ENCODE measurements around the gene IRF4.

DNA sequence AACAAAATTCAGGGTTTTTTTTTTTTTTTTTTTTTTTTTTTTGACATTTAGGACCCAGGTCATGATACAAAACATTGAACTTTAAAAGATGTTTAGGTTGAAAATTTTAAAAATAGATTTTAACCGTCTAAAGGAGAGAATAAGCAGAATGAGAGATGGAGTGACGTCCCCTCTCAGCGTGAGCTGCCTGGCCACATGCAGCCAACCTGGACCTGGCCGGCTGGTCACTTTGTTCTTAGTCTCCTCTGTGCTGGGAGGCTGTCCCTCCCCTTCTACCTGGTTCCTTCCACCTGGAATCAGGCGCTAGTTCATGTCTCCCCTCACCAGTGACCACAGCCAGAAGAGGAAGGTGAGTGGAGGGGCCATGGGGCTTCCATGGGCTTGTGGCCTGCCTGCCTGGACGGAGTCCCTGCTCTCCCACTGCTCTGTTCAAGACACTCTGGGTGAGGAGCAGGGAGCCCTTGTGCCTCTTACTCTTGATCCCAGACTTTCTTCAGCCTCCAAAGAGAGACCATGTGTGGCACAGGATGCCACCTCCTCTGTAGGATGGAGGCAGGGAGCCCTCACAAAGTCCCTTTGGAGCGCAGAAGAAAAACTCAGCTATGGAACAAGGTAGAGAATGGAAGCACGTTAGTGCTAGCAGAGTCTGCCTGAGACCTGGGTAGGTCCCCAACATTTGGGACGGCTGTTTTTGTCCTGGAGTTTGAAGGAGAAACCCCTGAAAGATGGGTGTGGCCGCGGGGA, 31.7 kb downstream of the IRF4 start:
- no peak for TF ChIP-seq EZH2 (optimal IDR thresholded peaks at IDR 0.05; ENCODE audit: low read depth, low read length)
- TF ChIP-seq, protein P1, sequence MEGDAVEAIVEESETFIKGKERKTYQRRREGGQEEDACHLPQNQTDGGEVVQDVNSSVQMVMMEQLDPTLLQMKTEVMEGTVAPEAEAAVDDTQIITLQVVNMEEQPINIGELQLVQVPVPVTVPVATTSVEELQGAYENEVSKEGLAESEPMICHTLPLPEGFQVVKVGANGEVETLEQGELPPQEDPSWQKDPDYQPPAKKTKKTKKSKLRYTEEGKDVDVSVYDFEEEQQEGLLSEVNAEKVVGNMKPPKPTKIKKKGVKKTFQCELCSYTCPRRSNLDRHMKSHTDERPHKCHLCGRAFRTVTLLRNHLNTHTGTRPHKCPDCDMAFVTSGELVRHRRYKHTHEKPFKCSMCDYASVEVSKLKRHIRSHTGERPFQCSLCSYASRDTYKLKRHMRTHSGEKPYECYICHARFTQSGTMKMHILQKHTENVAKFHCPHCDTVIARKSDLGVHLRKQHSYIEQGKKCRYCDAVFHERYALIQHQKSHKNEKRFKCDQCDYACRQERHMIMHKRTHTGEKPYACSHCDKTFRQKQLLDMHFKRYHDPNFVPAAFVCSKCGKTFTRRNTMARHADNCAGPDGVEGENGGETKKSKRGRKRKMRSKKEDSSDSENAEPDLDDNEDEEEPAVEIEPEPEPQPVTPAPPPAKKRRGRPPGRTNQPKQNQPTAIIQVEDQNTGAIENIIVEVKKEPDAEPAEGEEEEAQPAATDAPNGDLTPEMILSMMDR (IDR thresholded peaks at IDR 0.05; ENCODE audit: low read length): no peak
- TF ChIP-seq EZH2phosphoT487 (IDR thresholded peaks at IDR 0.05; ENCODE audit: low read length): no peak

Measured in MM.1S (cell line).